ENCODE measurements around the gene FAM50A. TPM values are rescaled to one million over a fixed set of nuclear protein-coding genes. Genes with fewer than 3 reads are reported as not detected.

Gene FAM50A
- polyA plus RNA-seq, 1 of the 3 experiments (the other 2 are of a cell fraction) = 86.0 TPM

Small RNAs within 50 kb of the gene (small RNA-seq; reads per million reads assigned to genes)
- 0 reads per million in 7 experiments for gene MIR6858
- gene RN7SL697P = 0 reads per million in 7 experiments
- 0 reads per million in 7 experiments for gene SNORA70

Other genes starting within 250 kb of the FAM50A start
- not detected in 2 replicates for gene OPN1MW2, start 224.4 kb upstream of the FAM50A start, polyA plus RNA-seq (2012; rRNA removed)
- not detected in 2 replicates for gene OPN1MW3, start 186.6 kb upstream of the FAM50A start, polyA plus RNA-seq (2012; rRNA removed)
- not detected in 2 replicates for gene TEX28, start 149.0 kb upstream of the FAM50A start, polyA plus RNA-seq (2012; rRNA removed)
- gene TKTL1, start 148.3 kb upstream of the FAM50A start, polyA plus RNA-seq (2012; rRNA removed) = 0.02 TPM in 1 of 2 replicates, not detected in the other
- 364 and 550 TPM in 2 replicates for gene FLNA, start 69.5 kb upstream of the FAM50A start, polyA plus RNA-seq (2012; rRNA removed)
- gene EMD, start 64.8 kb upstream of the FAM50A start, polyA plus RNA-seq (2012; rRNA removed) = 40.4 and 68.0 TPM in 2 replicates
- gene RPL10, start 45.8 kb upstream of the FAM50A start, polyA plus RNA-seq (2012; rRNA removed) = 4,562 and 7,172 TPM in 2 replicates
- 18.2 and 22.5 TPM in 2 replicates for gene DNASE1L1, start 34.9 kb upstream of the FAM50A start, polyA plus RNA-seq (2012; rRNA removed)
- gene TAFAZZIN, start 32.6 kb upstream of the FAM50A start, polyA plus RNA-seq (2012; rRNA removed) = 34.0 and 35.7 TPM in 2 replicates
- gene ATP6AP1, start 15.5 kb upstream of the FAM50A start, polyA plus RNA-seq (2012; rRNA removed) = 92.2 and 102 TPM in 2 replicates
- gene GDI1, start 7.0 kb upstream of the FAM50A start, polyA plus RNA-seq (2012; rRNA removed) = 403 and 408 TPM in 2 replicates
- 28.3 and 33.2 TPM in 2 replicates for gene PLXNA3, start 14.1 kb downstream of the FAM50A start, polyA plus RNA-seq (2012; rRNA removed)
- 29.3 and 37.2 TPM in 2 replicates for gene LAGE3, start 35.1 kb downstream of the FAM50A start, polyA plus RNA-seq (2012; rRNA removed)
- gene UBL4A, start 42.5 kb downstream of the FAM50A start, polyA plus RNA-seq (2012; rRNA removed) = 27.4 and 27.8 TPM in 2 replicates
- gene SLC10A3, start 46.5 kb downstream of the FAM50A start, polyA plus RNA-seq (2012; rRNA removed) = 28.4 and 29.7 TPM in 2 replicates
- gene FAM3A, start 72.1 kb downstream of the FAM50A start, polyA plus RNA-seq (2012; rRNA removed) = 36.7 and 42.1 TPM in 2 replicates
- 70.1 and 131 TPM in 2 replicates for gene G6PD, start 102.7 kb downstream of the FAM50A start, polyA plus RNA-seq (2012; rRNA removed)
- 32.5 and 36.4 TPM in 2 replicates for gene IKBKG, start 103.5 kb downstream of the FAM50A start, polyA plus RNA-seq (2012; rRNA removed)
- gene CTAG1A, start 141.0 kb downstream of the FAM50A start, polyA plus RNA-seq (2012; rRNA removed) = not detected in 2 replicates
- not detected in 2 replicates for gene CTAG1B, start 175.1 kb downstream of the FAM50A start, polyA plus RNA-seq (2012; rRNA removed)
- gene CTAG2, start 209.4 kb downstream of the FAM50A start, polyA plus RNA-seq (2012; rRNA removed) = 3.7 and 6.8 TPM in 2 replicates